ENCODE measurements around the gene SPEF2.

SPEF2 gene

DNA sequence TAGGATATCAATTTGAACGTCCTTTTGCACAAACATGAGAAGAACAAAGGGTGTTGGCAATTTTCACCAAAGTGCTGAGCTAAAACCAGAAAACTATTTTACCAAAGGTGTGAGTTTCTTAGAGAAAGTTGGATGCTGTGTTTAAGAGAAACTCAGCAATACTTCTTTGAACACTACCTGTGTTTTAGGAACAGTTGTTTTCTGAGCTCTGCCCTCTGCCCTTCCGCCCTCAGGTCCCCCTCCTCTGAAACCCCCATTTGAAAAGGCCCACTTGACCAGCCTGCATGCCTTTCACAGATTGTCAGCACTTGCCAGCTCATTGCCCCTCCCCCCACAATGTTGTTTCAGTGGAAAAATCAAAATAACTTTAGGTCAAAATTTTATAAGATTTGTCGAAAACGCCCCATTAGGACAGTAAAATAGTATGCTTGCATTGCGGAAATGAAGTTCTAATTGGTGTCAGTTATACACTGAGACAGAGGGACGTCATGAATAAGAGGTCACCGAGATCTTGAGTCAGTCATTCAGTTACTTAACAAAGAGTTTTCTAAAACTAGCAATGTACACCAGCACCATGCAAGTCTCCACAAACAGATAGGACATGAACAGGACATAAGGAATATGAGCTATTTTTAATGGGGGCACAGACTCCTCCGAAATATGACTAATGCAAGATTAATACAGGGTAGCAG, 177.2 kb downstream of the SPEF2 start:
- TF ChIP-seq GATA2 (IDR thresholded peaks at IDR 0.05; ENCODE audit: low read depth, low read length) (no peak), GATA3 (IDR thresholded peaks at IDR 0.05; ENCODE audit: low read depth, low read length) (no peak)

DNA sequence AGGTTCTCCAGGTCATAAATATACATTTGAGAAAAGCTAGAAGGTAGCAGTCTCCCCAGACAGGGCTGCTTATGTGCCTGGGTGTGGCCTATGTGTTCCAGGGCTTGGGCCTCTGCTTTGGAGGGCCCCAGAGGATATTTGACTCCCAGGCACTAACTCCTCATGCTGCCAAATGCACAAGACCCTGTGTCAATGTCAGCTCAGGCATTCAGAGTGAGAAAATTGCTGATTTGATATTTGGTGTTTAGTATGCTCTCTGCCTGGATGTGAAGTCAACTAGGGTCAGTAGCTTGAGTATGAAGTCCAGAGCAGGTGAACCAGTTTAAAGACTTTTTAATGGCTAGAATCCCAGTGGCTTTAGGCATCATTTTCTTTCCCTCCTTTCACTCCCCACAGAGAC, 181.5 kb downstream of the SPEF2 start:
- no peak for TF ChIP-seq GATA2 (IDR thresholded peaks at IDR 0.05; ENCODE audit: low read depth, low read length)
- TF ChIP-seq GATA3 (IDR thresholded peaks at IDR 0.05; ENCODE audit: low read depth, low read length): no peak

DNA sequence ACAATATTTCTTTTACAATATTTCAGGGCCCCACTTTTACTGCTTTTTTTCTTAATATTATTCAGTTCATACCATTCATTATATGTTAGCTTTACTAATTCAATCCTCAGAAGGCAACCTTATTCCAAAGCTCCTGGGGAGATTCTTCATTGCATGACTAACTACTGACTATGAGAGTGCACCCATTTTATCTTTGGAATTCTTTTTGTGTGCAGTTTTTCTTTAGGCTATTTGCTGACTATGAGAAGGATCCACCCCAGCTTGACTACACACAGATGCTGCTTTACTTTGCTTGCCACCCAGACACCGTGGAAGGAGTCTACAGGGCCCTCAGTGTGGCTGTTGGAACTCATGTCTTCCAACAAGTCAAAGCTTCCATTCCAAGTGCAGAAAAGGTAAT, 182.1 kb downstream of the SPEF2 start:
- TF ChIP-seq GATA2 (IDR thresholded peaks at IDR 0.05; ENCODE audit: low read depth, low read length): no peak
- TF ChIP-seq GATA3 (IDR thresholded peaks at IDR 0.05; ENCODE audit: low read depth, low read length): no peak

DNA sequence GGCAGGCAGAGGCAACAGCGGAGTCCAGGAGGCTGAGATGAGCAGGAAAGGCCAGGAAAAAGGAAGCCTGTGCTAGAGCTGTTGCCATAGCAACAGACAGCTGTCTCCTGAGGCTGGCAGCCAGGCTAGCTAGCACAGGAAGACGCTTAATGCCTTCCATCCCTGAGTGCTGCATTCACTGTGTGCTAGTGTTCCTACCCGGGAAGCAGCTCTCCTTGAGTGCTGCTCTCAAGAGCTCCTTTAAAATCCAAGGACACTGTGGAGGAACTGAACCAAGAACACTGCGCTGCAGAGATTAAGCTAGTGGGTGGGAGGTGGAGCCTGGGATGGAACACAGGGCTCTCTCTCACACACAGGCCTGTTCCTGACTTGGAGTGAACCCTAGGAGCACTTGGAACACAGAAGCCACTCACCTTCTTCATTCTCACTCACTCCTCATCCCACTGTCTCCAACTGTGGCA, 185.6 kb downstream of the SPEF2 start:
- TF ChIP-seq GATA2 (IDR thresholded peaks at IDR 0.05; ENCODE audit: low read depth, low read length) (no peak), GATA3 (IDR thresholded peaks at IDR 0.05; ENCODE audit: low read depth, low read length) (no peak)

DNA sequence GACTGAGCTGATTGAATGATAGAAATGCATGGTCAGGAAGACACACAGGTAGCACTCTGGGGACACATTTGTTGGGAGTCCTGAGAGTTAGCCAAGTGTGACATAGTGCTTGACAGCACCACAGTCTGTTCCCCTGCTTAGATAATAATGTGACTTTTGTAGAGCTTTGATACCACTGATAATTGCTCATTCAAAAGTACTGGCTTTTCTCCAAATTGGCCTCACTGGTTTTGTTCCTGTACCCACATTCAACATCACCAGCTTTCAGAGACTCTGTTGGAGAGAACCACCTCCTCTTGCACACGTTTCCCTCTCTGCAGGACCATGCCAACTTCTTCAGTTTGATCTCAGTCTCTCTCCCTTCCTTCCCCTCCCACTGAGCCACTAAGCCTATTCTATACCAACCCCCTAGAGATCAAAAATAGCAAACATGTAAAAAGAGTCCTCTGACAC, 186.6 kb downstream of the SPEF2 start:
- TF ChIP-seq GATA2 (IDR thresholded peaks at IDR 0.05; ENCODE audit: low read depth, low read length) (no peak), GATA3 (IDR thresholded peaks at IDR 0.05; ENCODE audit: low read depth, low read length) (no peak)

DNA sequence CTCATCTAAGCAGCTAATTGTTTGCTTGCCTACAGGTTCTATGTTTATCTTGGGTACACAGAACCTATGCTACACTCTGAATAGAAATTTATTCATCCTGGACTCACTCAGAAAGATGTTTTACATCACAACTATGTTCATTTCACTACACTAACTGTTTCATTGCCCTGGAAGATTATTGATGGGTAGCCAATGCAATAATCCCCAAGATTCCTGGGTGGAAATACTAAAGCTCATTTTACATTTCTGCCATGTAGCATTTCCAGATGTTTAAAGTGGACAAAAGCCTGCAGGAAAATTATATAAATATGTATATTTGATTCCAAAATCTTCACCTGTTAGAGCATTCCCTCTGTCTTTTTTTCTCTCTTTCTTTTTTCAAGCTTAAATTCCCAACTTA, 187.2 kb downstream of the SPEF2 start:
- TF ChIP-seq GATA3 (IDR thresholded peaks at IDR 0.05; ENCODE audit: low read depth, low read length): no peak
- TF ChIP-seq GATA2 (IDR thresholded peaks at IDR 0.05; ENCODE audit: low read depth, low read length): no peak

DNA sequence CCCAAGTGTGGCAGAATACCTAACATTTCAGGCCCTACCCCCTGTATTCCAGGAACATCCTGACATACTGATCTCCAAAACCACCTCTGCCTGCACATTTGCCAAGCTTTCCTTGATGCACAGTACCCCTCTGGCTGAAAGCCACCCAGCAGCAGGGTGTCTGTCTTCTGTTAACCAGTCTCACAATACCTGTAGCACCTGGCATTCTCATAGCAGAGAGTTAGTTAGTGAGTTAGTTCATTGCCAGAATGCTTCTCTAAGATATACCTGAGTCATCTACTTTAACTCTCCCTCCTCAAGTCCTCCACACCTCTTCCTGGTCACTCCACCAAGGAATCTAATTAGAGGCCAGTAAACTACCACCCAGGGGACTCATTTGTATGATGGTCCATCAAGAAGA, 192.9 kb downstream of the SPEF2 start:
- no peak for TF ChIP-seq GATA2 (IDR thresholded peaks at IDR 0.05; ENCODE audit: low read depth, low read length)
- TF ChIP-seq GATA3 (IDR thresholded peaks at IDR 0.05; ENCODE audit: low read depth, low read length): no peak

DNA sequence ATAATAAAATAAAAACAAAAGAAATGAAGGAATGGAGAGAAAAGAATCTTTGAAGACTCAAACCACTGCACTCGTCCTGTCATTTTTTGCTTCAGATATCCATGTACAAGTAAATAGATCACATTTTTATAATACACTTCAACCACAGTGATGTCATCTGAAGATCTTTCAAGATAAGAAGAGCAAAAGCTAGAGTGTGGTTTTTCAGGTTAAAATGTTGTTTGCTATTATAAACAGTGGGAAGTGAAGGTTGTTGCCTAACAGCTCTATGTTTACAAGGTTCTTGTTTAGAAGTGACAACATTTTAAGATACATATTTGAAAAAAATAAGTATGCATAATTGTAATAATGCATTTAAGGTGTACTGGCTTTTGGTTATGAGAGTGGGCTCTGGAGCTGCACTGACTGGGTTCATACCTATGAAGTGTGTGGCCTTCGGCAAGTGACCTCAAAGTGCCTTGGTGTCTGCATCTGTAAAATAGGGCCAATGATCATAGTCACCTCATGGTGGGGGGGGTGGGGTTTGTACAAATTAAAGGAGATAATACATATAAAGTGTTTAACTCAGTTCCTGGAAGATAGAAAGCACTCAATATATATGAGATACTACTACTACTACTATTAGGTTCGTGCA, 193.6 kb downstream of the SPEF2 start:
- no peak for TF ChIP-seq GATA3 (IDR thresholded peaks at IDR 0.05; ENCODE audit: low read depth, low read length)
- no peak for TF ChIP-seq GATA2 (IDR thresholded peaks at IDR 0.05; ENCODE audit: low read depth, low read length)

DNA sequence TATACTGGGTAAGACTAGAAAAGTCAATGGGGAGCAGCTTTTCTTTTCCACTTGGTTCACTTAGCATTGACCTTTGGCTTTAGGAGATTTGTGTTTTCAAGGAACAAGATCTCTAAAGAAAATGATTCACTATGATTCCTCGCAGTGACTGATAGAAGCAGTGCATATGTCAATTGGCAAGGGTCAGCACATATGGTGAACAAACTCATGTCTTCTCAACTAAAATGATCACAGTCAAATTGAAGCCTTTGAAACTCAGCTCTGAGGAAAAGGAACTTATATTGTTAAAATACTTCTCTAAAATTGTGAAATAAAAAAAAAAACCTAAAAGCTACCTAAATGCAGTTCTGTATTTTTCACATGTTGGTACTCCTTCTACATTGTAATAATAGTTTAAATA, 195.9 kb downstream of the SPEF2 start:
- no peak for TF ChIP-seq GATA2 (IDR thresholded peaks at IDR 0.05; ENCODE audit: low read depth, low read length)
- TF ChIP-seq GATA3 (IDR thresholded peaks at IDR 0.05; ENCODE audit: low read depth, low read length): no peak

DNA sequence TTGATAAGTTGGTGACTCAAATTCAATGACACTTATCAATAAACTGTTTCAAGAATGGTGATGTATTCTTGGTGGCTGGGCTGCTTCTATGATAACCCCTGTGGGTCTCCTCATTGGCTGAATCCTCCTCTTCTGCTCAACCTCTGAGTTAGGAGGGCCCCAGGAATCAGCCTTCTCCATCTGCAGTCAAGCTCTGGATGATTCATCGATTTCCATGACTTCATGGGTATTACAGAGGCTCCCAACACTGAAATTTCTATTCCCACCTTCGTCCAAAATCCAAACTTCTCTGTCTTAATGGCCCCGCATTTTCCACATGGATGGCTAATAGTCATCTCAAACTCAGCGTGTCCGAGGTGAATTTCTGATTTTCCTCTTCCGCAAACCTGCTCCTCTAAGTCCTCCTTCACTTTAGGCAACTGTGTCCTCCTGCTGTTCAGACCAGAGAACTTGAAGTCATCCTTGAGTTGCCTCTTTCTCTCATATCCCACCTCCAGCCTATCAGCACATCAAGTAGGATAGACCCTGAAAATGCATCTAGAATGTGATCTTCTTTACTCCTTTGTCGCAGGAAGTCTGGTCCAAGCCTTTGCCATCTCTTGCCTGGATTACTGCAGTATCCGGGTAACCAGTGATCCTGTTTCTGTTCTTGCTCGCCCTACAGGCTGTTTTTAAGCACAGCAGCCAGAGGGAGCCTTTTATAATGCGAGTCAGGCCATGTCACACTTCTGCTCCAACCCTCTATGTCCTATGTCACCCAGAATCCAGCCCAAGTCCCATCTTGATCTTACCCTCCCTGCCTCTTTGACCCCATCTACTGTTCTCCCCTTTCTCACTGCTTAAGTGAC, 197.7 kb downstream of the SPEF2 start:
- TF ChIP-seq GATA3 (IDR thresholded peaks at IDR 0.05; ENCODE audit: low read depth, low read length): no peak
- TF ChIP-seq GATA2 (IDR thresholded peaks at IDR 0.05; ENCODE audit: low read depth, low read length): no peak

DNA sequence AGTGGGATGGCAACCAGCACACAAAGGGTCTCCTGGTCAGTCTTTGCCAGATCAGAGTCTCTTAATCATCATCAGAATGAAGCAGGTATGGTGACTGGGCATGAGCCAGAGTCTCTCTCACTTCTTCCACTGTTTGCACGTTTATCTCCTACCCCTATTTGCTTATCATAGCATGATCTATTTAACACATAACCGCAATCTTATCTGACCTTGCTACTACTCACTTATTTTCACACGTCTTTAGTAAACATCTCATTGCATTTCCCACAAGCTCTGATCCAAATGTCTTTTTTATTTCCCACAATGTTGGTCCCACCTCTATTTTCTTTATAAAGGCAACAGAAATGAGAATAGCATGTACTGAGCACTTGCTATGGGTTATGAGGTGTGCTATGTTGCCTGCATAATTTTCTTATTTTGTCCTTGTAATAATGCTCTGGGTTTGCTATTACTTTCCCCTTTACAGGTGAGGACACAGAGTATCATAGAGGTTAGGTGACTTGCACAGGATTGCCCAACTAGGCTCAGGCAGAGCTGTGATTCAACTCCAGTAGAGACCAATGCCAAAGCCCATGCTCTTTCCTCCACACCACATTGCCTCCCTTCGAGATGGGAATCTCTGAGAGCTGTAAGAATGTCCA, 199.3 kb downstream of the SPEF2 start:
- no peak for TF ChIP-seq GATA2 (IDR thresholded peaks at IDR 0.05; ENCODE audit: low read depth, low read length)
- TF ChIP-seq GATA3 (IDR thresholded peaks at IDR 0.05; ENCODE audit: low read depth, low read length): no peak

DNA sequence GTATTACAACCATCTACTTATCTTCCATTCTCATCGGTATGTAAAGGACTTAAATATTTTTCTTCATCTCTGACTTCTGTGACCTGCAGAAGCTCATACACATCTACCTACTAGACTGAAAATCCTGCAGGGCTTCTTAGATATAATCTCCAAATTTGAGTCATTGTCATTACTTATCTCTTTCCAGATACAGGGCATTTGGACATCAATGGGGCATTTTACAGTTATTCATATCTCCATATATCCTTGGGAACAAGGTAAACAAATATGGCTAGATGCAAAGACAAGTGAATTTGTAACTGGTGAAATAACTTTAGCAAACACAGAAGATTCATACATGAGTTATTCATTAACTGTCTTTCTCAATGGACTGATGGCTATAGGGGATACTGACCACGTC, 201.4 kb downstream of the SPEF2 start:
- no peak for TF ChIP-seq GATA3 (IDR thresholded peaks at IDR 0.05; ENCODE audit: low read depth, low read length)
- no peak for TF ChIP-seq GATA2 (IDR thresholded peaks at IDR 0.05; ENCODE audit: low read depth, low read length)

DNA sequence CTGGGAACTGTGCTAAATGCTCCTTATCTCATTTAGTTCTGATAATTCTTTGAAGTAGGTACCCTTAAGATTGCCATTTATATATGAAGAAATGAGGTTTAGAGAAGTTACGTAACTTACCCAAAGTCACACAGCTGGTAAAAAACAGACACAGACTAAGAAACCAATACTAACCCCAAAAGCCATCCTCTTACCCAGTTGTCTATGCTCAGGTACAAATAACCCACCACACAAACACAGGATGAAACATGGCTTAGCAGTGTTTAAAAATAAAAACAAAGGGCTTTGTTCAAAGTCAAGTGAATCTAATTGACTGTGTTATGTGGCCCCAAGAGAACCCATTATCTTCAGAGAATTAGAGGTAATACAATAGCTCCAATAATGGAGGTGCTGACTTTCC, 202.0 kb downstream of the SPEF2 start:
- TF ChIP-seq GATA3 (IDR thresholded peaks at IDR 0.05; ENCODE audit: low read depth, low read length): no peak
- no peak for TF ChIP-seq GATA2 (IDR thresholded peaks at IDR 0.05; ENCODE audit: low read depth, low read length)

DNA sequence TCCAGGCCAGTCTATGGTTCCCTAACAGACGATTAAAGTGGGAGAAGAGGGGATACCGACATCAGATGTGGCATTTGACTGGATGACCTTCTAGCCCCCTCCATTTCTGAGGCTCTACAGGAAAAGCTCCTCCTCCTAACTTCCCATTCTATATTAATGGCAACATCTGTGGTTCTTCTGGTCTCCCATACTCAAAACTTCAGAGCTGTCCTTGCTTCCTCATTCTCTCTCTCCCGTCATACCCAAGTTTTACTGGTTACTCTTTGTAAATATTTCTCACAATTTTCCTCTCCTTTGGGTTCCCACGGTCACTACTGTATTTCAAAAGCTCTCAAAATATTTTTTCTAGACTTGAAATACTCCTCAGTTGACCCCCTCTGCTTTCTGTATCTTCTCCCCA, 203.1 kb downstream of the SPEF2 start:
- TF ChIP-seq GATA2 (IDR thresholded peaks at IDR 0.05; ENCODE audit: low read depth, low read length): no peak
- TF ChIP-seq GATA3 (IDR thresholded peaks at IDR 0.05; ENCODE audit: low read depth, low read length): no peak

Measured in SH-SY5Y (cell line).